ENCODE measurements around the gene GEMIN2.
A peak's percentile ranks its signal among the peaks of the same experiment; 100 is the strongest.
"Not testable (repeated sequence)": the region's sequence is repeated elsewhere in the genome, so short reads cannot be mapped to it uniquely, and the experiment has no call there.

The GEMIN2 gene

GRCh38 chr14:39114073-39114838 lies at the start of gene GEMIN2:
Gene GEMIN2, plus strand, starts transcription at chr14:39114323. Its CDS starts 16 bp downstream, at chr14:39114339.
- in situ Hi-C loops (cut with MboI; ENCODE audit: low sequenced_read_pairs), result no loop called here
- Histone ChIP-seq H3K27me3 (ENCODE audit: low read depth) (no peaks in the 10 kb centered on the region), H3K9me3 (no peaks in the 10 kb centered on the region), H3K4me3 (peak within 1 kb of the TSS; percentile 70), H3K36me3 (replicated peaks) (peaks cover 14% of the 10 kb centered on the region), H3K4me1 (peaks cover 40% of the 10 kb centered on the region)
- DNase-seq (ENCODE audit: low spot score in 2 of 2), result peak; percentile 93 to 97

DNA sequence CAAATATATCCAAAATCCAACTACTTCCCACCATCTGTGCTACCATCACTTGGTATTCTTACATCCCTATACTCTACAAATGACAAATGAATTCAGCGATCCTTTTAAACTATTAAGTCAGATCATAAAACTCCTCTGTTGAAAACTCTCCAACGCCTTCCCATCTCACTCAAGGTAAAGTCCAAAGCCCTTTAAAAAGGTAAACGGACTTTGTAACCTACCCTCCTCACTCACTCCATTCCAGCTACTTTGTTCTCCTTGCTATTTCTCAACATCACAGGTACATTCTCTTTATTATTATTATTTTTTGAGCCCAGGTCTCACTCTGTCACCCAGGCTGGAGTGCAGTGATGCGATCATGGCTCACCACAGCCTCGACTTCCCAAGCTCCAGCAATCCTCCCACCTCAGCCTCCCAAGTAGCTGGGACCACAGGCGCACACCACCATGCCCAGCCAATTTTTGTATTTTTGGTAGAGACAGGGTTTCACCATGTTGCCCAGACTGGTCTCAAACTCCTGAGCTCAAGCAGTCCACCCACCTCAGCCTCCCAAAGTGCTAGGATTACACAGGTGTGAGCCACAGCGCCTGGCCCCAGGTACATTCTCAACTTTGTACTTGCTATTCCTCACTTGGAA lies 44.8 kb upstream of the GEMIN2 start:
- DNase-seq (ENCODE audit: low spot score in 2 of 2); H3K4me3 ChIP-seq; H3K4me1 ChIP-seq; H3K27me3 ChIP-seq (ENCODE audit: low read depth); in situ Hi-C loops (cut with MboI; ENCODE audit: low sequenced_read_pairs); H3K9me3 ChIP-seq: not testable (repeated sequence)
- H3K36me3 ChIP-seq (replicated peaks), result peaks cover 45% of the 10 kb centered on the region

GRCh38 chr14:39069923-39070322 lies 44.2 kb upstream of the GEMIN2 start:
- Histone ChIP-seq H3K36me3 (replicated peaks) (peaks cover 44% of the 10 kb centered on the region), H3K4me3 (no peak overlapping the region), H3K4me1 (no peaks in the 10 kb centered on the region), H3K9me3 (no peaks in the 10 kb centered on the region), H3K27me3 (ENCODE audit: low read depth) (no peaks in the 10 kb centered on the region)
- in situ Hi-C loops (cut with MboI; ENCODE audit: low sequenced_read_pairs), result no loop called here
- no peak for DNase-seq (ENCODE audit: low spot score in 2 of 2)

- in situ Hi-C loops (cut with MboI; ENCODE audit: low sequenced_read_pairs), result no loop called here
- peaks cover 46% of the 10 kb centered on the region for H3K36me3 ChIP-seq (replicated peaks)
- DNase-seq (ENCODE audit: low spot score in 2 of 2), result no peak
These were observed 43.0 kb upstream of the GEMIN2 start for GRCh38 chr14:39071096-39071495.

DNA sequence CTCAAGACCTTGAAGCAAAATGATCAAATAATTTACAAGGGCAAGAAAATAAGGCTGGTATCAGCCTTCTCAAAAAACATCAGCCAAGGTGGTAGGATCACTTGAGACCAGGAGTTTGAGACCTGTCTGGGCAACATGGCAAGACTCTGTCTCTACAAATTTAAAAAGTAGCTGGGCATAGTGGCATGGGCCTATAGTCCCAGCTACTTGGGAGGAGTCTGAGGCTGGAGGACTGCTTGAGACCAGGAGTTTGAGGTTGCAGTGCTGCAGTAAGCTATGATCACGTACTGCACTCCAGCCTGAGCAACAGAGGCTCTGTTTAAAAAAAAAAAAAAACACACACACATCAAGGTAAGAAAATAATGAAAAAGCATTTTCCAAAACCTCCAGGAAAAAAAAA lies 33.2 kb upstream of the GEMIN2 start:
- H3K9me3 ChIP-seq, result no peaks in the 10 kb centered on the region
- no peaks in the 10 kb centered on the region for H3K27me3 ChIP-seq (ENCODE audit: low read depth)
- H3K36me3 ChIP-seq (replicated peaks), result peaks cover 62% of the 10 kb centered on the region
- no peaks in the 10 kb centered on the region for H3K4me1 ChIP-seq
- in situ Hi-C loops (cut with MboI; ENCODE audit: low sequenced_read_pairs), result no loop called here
- no peak overlapping the region for H3K4me3 ChIP-seq
- no peak for DNase-seq (ENCODE audit: low spot score in 2 of 2)

More at GRCh38 chr14:39071096-39071495, 43.0 kb upstream of the GEMIN2 start:
- H3K27me3 ChIP-seq (ENCODE audit: low read depth), result no peaks in the 10 kb centered on the region
- H3K4me1 ChIP-seq, result no peaks in the 10 kb centered on the region
- H3K9me3 ChIP-seq, result no peaks in the 10 kb centered on the region
- H3K4me3 ChIP-seq, result no peak overlapping the region

- no peaks in the 10 kb centered on the region for H3K4me1 ChIP-seq
- no peak overlapping the region for H3K4me3 ChIP-seq
- H3K36me3 ChIP-seq (replicated peaks), result peaks cover 65% of the 10 kb centered on the region
- no peak for DNase-seq (ENCODE audit: low spot score in 2 of 2)
- in situ Hi-C loops (cut with MboI; ENCODE audit: low sequenced_read_pairs), result no loop called here
- no peaks in the 10 kb centered on the region for H3K27me3 ChIP-seq (ENCODE audit: low read depth)
- H3K9me3 ChIP-seq, result no peaks in the 10 kb centered on the region
These were observed 31.0 kb upstream of the GEMIN2 start for GRCh38 chr14:39083127-39083526.

DNA sequence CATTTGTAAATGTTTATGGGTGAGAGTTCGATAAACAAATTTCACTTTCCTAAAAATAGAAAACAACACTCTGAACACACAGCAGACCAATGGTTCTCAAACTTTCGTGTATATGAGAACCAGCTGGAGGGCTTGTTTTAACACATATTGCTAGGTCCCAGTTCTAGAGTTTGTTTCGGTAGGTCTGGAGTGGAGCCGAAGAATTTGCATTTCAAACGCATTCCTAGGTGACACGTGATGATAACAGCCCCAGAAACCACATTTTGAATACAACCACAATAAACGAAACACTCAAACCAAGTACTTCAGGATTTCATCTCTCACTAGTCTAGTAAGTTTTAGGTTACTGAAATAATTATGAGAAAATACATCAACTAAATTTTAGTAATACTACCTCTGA lies 28.2 kb upstream of the GEMIN2 start:
- in situ Hi-C loops (cut with MboI; ENCODE audit: low sequenced_read_pairs), result no loop called here
- Histone ChIP-seq H3K9me3 (no peaks in the 10 kb centered on the region), H3K27me3 (ENCODE audit: low read depth) (no peaks in the 10 kb centered on the region), H3K4me1 (no peaks in the 10 kb centered on the region), H3K4me3 (no peak overlapping the region), H3K36me3 (replicated peaks) (peaks cover 58% of the 10 kb centered on the region)
- DNase-seq (ENCODE audit: low spot score in 2 of 2), result no peak

- Histone ChIP-seq H3K36me3 (replicated peaks) (peaks cover 69% of the 10 kb centered on the region), H3K4me3 (no peak overlapping the region), H3K9me3 (no peaks in the 10 kb centered on the region), H3K4me1 (no peaks in the 10 kb centered on the region), H3K27me3 (ENCODE audit: low read depth) (no peaks in the 10 kb centered on the region)
- in situ Hi-C loops (cut with MboI; ENCODE audit: low sequenced_read_pairs), result no loop called here
- no peak for DNase-seq (ENCODE audit: low spot score in 2 of 2)
These were observed 26.6 kb upstream of the GEMIN2 start for GRCh38 chr14:39087493-39087892.

GRCh38 chr14:39090548-39091111 lies 23.5 kb upstream of the GEMIN2 start:
- H3K9me3 ChIP-seq, result no peaks in the 10 kb centered on the region
- H3K4me1 ChIP-seq, result no peaks in the 10 kb centered on the region
- no peaks in the 10 kb centered on the region for H3K27me3 ChIP-seq (ENCODE audit: low read depth)
- H3K4me3 ChIP-seq, result no peak overlapping the region
- no peak for DNase-seq (ENCODE audit: low spot score in 2 of 2)
- in situ Hi-C loops (cut with MboI; ENCODE audit: low sequenced_read_pairs), result no loop called here
- H3K36me3 ChIP-seq (replicated peaks), result peaks cover 68% of the 10 kb centered on the region

GRCh38 chr14:39091716-39092115 lies 22.4 kb upstream of the GEMIN2 start:
- DNase-seq (ENCODE audit: low spot score in 2 of 2), result no peak
- Histone ChIP-seq H3K9me3 (no peaks in the 10 kb centered on the region), H3K36me3 (replicated peaks) (peaks cover 59% of the 10 kb centered on the region), H3K4me3 (no peak overlapping the region), H3K27me3 (ENCODE audit: low read depth) (no peaks in the 10 kb centered on the region), H3K4me1 (no peaks in the 10 kb centered on the region)
- in situ Hi-C loops (cut with MboI; ENCODE audit: low sequenced_read_pairs), result no loop called here

DNA sequence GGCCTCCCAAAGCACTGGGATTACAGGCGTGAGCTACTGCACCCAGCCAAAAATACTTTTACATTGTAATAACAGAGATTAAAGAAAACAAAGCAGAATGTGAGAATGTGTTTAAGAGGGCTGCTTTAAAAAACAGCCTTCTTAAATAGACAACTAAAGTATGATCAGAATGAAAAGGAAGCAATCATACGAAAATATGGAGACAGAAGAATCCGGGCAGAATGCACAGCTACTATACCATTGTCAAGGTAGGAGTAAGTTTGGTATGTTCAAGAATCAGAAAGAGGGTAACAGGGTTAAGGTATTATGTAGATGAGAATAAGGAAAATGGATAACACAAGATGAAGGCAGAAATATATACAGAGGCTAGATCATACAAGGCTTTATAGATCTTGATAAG lies 19.6 kb upstream of the GEMIN2 start:
- H3K4me3 ChIP-seq, result no peak overlapping the region
- peaks cover 2% of the 10 kb centered on the region; the same call in 1 of the 2 replicates for H3K4me1 ChIP-seq
- H3K36me3 ChIP-seq (replicated peaks), result peaks cover 50% of the 10 kb centered on the region
- no peaks in the 10 kb centered on the region for H3K9me3 ChIP-seq
- DNase-seq (ENCODE audit: low spot score in 2 of 2), result no peak
- in situ Hi-C loops (cut with MboI; ENCODE audit: low sequenced_read_pairs), result no loop called here
- H3K27me3 ChIP-seq (ENCODE audit: low read depth), result no peaks in the 10 kb centered on the region

- DNase-seq (ENCODE audit: low spot score in 2 of 2), result no peak
- in situ Hi-C loops (cut with MboI; ENCODE audit: low sequenced_read_pairs), result no loop called here
- no peaks in the 10 kb centered on the region for H3K27me3 ChIP-seq (ENCODE audit: low read depth)
- no peak overlapping the region for H3K4me3 ChIP-seq
- peaks cover 24% of the 10 kb centered on the region for H3K36me3 ChIP-seq (replicated peaks)
- H3K4me1 ChIP-seq, result peaks cover 11% of the 10 kb centered on the region
- no peaks in the 10 kb centered on the region for H3K9me3 ChIP-seq
These were observed 17.0 kb upstream of the GEMIN2 start for GRCh38 chr14:39097159-39097558.

DNA sequence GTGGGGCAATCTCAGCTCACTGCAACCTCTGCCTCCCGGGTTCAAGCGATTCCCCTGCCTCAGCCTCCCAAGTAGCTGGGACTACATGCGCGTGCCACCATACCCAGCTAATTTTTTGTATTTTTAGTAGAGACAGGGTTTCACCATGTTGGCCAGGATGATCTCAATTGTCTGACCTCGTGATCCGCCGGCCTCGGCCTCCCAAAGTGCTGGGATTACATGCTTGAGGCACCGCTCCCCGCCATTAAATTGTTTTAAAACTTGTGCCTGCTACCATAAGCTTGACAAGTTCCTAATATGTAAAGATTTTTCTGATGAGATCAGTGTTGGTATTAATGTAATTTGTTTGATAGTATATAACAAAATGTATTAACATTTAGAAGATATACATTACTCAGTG lies 14.9 kb upstream of the GEMIN2 start:
- H3K36me3 ChIP-seq (replicated peaks); DNase-seq (ENCODE audit: low spot score in 2 of 2); H3K9me3 ChIP-seq; H3K4me3 ChIP-seq; H3K27me3 ChIP-seq (ENCODE audit: low read depth); in situ Hi-C loops (cut with MboI; ENCODE audit: low sequenced_read_pairs): not testable (repeated sequence)
- H3K4me1 ChIP-seq, result peaks cover 15% of the 10 kb centered on the region

- in situ Hi-C loops (cut with MboI; ENCODE audit: low sequenced_read_pairs), result loop anchor here (10.0 kb wide), 1 partner anchor 275 kb away; no protein-coding TSS in a partner anchor
- peaks cover 15% of the 10 kb centered on the region for H3K4me1 ChIP-seq
These were observed 14.4 kb upstream of the GEMIN2 start for GRCh38 chr14:39099748-39100147.

More at GRCh38 chr14:39099748-39100147, 14.4 kb upstream of the GEMIN2 start:
- peaks cover 3% of the 10 kb centered on the region for H3K36me3 ChIP-seq (replicated peaks)
- no peak for DNase-seq (ENCODE audit: low spot score in 2 of 2)
- no peaks in the 10 kb centered on the region for H3K27me3 ChIP-seq (ENCODE audit: low read depth)
- no peaks in the 10 kb centered on the region for H3K9me3 ChIP-seq
- no peak overlapping the region for H3K4me3 ChIP-seq
